ENCODE measurements around the gene DPY19L3.

The DPY19L3 gene

DNA sequence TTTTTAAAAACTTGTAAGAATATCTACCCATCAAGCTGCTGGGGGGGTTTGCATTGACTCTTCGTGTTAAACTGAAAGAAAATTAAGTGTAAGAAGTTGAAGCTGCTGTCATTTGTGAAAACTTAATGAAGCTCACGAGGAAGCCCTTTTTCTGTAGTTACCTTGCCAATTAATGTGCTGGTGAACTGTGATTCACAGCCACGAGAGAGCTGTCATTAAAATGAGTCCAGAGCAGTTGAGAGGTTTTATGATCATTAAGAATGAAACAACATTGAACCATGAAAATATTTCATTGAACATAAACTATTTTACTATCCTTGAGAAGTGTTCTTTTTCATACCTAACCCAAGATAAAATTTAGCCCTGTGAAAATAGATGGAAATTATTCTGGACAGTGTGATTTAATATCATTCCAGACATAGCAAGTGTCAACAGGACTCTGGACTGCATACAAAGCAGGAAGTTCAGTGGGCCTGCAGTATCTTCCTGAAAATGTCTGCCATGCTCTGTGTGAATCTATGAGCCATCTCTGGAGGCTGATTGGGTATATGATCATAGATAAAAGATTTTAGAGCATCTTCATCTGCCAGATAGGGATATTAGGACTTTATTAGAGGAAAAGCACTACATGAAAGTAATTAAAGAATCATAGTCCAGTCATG is 53.8 kb downstream of the DPY19L3 start:
- H3K4me1 ChIP-seq (ENCODE audit: insufficient read depth, low read length, poor library complexity, severe bottlenecking) = no peaks in the 10 kb centered on the region
- H3K9ac ChIP-seq (ENCODE audit: low read depth, low read length, poor library complexity, severe bottlenecking) = no peak overlapping the region
- TF ChIP-seq EZH2phosphoT487 (IDR thresholded peaks at IDR 0.05; ENCODE audit: borderline replicate concordance) = no peak
- TF ChIP-seq, protein P1, sequence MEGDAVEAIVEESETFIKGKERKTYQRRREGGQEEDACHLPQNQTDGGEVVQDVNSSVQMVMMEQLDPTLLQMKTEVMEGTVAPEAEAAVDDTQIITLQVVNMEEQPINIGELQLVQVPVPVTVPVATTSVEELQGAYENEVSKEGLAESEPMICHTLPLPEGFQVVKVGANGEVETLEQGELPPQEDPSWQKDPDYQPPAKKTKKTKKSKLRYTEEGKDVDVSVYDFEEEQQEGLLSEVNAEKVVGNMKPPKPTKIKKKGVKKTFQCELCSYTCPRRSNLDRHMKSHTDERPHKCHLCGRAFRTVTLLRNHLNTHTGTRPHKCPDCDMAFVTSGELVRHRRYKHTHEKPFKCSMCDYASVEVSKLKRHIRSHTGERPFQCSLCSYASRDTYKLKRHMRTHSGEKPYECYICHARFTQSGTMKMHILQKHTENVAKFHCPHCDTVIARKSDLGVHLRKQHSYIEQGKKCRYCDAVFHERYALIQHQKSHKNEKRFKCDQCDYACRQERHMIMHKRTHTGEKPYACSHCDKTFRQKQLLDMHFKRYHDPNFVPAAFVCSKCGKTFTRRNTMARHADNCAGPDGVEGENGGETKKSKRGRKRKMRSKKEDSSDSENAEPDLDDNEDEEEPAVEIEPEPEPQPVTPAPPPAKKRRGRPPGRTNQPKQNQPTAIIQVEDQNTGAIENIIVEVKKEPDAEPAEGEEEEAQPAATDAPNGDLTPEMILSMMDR (conservative IDR thresholded peaks at IDR 0.05; ENCODE audit: low read length) = no peak
- H3K4me3 ChIP-seq (ENCODE audit: low read length, poor library complexity, severe bottlenecking) = no peak overlapping the region
- H3K9me3 ChIP-seq (ENCODE audit: insufficient read depth, low read depth, low read length) = no peaks in the 10 kb centered on the region
- H3K79me2 ChIP-seq (ENCODE audit: insufficient read depth, low read length) = no peaks in the 10 kb centered on the region
- H3K4me2 ChIP-seq (ENCODE audit: low read depth, low read length, poor library complexity, severe bottlenecking) = no peak overlapping the region
- no peak overlapping the region for H2AFZ ChIP-seq (ENCODE audit: low read length)
- no peaks in the 10 kb centered on the region for H3K27me3 ChIP-seq (ENCODE audit: insufficient read depth, low read length, poor library complexity, severe bottlenecking)
- no peaks in the 10 kb centered on the region for H3K9me2 ChIP-seq (replicated peaks; ENCODE audit: low read depth, low read length)
- H3K36me3 ChIP-seq (ENCODE audit: insufficient read depth, low read length) = peaks cover 20% of the 10 kb centered on the region; the same call in 1 of the 2 replicates
- no peaks in the 10 kb centered on the region for H4K20me1 ChIP-seq (ENCODE audit: insufficient read depth, low read length, poor library complexity, severe bottlenecking)
- H3F3A ChIP-seq (ENCODE audit: low read depth) = no peaks in the 10 kb centered on the region

DNA sequence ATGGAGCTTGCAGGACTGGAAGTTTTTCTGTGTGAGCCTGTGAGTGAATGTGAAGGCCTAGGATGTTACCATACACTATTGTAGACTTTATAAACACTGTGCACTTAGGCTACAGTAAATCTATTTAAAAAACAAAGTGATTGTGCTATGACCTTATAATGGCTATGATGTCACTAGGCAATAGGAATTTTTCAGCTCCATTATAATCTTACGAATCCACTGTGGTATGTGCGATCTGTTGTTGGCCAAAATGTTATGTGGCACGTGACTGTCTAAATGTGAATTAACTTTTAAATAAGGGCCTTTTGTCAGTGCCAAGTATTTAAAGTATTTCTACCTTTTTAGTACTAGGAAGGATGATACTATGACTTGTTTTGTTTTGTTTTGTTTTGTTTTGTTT is 54.9 kb downstream of the DPY19L3 start:
- H3K4me1 ChIP-seq (ENCODE audit: insufficient read depth, low read length, poor library complexity, severe bottlenecking) = no peaks in the 10 kb centered on the region
- H4K20me1 ChIP-seq (ENCODE audit: insufficient read depth, low read length, poor library complexity, severe bottlenecking) = no peaks in the 10 kb centered on the region
- TF ChIP-seq, protein P1 (conservative IDR thresholded peaks at IDR 0.05; ENCODE audit: low read length) = no peak
- TF ChIP-seq EZH2phosphoT487 (IDR thresholded peaks at IDR 0.05; ENCODE audit: borderline replicate concordance) = no peak
- H3K9ac ChIP-seq (ENCODE audit: low read depth, low read length, poor library complexity, severe bottlenecking) = no peak overlapping the region
- no peak overlapping the region for H3K4me3 ChIP-seq (ENCODE audit: low read length, poor library complexity, severe bottlenecking)
- peaks cover 19% of the 10 kb centered on the region; the same call in 1 of the 2 replicates for H3K36me3 ChIP-seq (ENCODE audit: insufficient read depth, low read length)
- no peaks in the 10 kb centered on the region for H3K9me2 ChIP-seq (replicated peaks; ENCODE audit: low read depth, low read length)
- no peaks in the 10 kb centered on the region for H3K79me2 ChIP-seq (ENCODE audit: insufficient read depth, low read length)
- no peak overlapping the region for H3K4me2 ChIP-seq (ENCODE audit: low read depth, low read length, poor library complexity, severe bottlenecking)
- no peaks in the 10 kb centered on the region for H3F3A ChIP-seq (ENCODE audit: low read depth)
- no peaks in the 10 kb centered on the region for H3K9me3 ChIP-seq (ENCODE audit: insufficient read depth, low read depth, low read length)
- H2AFZ ChIP-seq (ENCODE audit: low read length) = no peak overlapping the region
- no peaks in the 10 kb centered on the region for H3K27me3 ChIP-seq (ENCODE audit: insufficient read depth, low read length, poor library complexity, severe bottlenecking)

DNA sequence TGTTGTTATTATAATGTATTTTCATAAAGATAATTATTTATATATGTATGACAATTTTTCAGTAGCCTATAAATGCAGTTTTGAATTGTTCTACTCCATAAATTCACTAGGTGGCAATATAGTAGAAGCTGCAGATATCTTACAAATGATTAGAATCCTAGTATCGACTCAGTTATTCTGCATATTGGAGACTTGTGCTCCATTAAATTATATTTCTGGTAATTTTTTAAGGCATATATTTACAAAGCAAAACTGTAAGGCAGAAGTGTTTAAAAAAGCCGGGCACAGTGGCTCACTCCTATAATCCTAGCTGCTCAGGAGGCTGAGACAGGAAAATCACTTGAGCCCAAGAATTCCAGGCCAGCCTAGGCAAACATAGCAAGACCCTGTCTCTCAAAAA is 58.7 kb downstream of the DPY19L3 start:
- Histone ChIP-seq H3K9me2 (replicated peaks; ENCODE audit: low read depth, low read length) (no peaks in the 10 kb centered on the region), H2AFZ (ENCODE audit: low read length) (no peak overlapping the region), H3F3A (ENCODE audit: low read depth) (no peaks in the 10 kb centered on the region), H3K79me2 (ENCODE audit: insufficient read depth, low read length) (no peaks in the 10 kb centered on the region), H4K20me1 (ENCODE audit: insufficient read depth, low read length, poor library complexity, severe bottlenecking) (no peaks in the 10 kb centered on the region), H3K27me3 (ENCODE audit: insufficient read depth, low read length, poor library complexity, severe bottlenecking) (no peaks in the 10 kb centered on the region), H3K36me3 (ENCODE audit: insufficient read depth, low read length) (0 out of 2 replicates have a peak, but pooled peaks cover 2% of the 10 kb centered on the region), H3K4me3 (ENCODE audit: low read length, poor library complexity, severe bottlenecking) (no peak overlapping the region), H3K4me2 (ENCODE audit: low read depth, low read length, poor library complexity, severe bottlenecking) (no peak overlapping the region), H3K9me3 (ENCODE audit: insufficient read depth, low read depth, low read length) (no peaks in the 10 kb centered on the region), H3K4me1 (ENCODE audit: insufficient read depth, low read length, poor library complexity, severe bottlenecking) (no peaks in the 10 kb centered on the region), H3K9ac (ENCODE audit: low read depth, low read length, poor library complexity, severe bottlenecking) (no peak overlapping the region)
- TF ChIP-seq, protein P1 (conservative IDR thresholded peaks at IDR 0.05; ENCODE audit: low read length) = peak; percentile 53
- no peak for TF ChIP-seq EZH2phosphoT487 (IDR thresholded peaks at IDR 0.05; ENCODE audit: borderline replicate concordance)

All from Loucy (cell line).